Measurements from ENCODE around the gene HASPIN. TPM values are rescaled to one million over a fixed set of nuclear protein-coding genes. Genes with fewer than 3 reads are reported as not detected.

Gene HASPIN
- total and polyA plus RNA-seq, 9 of the 15 experiments (the other 6 are each of a cell fraction or from before 2014, with no cell fraction given): 0.81 to 13.5 (median 9.9) TPM

GRCh38 chr17:3723556-3724377 is at the start of gene HASPIN (continued):
- TF ChIP-seq ASH1L (IDR thresholded peaks at IDR 0.05; ENCODE audit: borderline replicate concordance, low read depth, partially characterized antibody) (no peak), TBP (optimal IDR thresholded peaks at IDR 0.05; ENCODE audit: low read depth, low read length) (peak; percentile 76), PML (IDR thresholded peaks at IDR 0.05; ENCODE audit: low read length) (peak; percentile 55; the same call in 1 of the 2 replicates), IRF1 (CRISPR knock-in tag; IDR thresholded peaks at IDR 0.05; ENCODE audit: borderline replicate concordance) (no peak), PHF8 (IDR thresholded peaks at IDR 0.05; ENCODE audit: borderline replicate concordance, low read length) (peak; percentile 77; the same call in 1 of the 2 replicates), ZNF384 (IDR thresholded peaks at IDR 0.05; ENCODE audit: low read depth, low read length) (0 out of 2 replicates have a peak, but pooled peaks have one; percentile 13), ILF3 (IDR thresholded peaks at IDR 0.05; ENCODE audit: borderline replicate concordance) (no peak), NR4A1 (CRISPR knock-in tag; IDR thresholded peaks at IDR 0.05) (no peak), NR4A1 (tag; IDR thresholded peaks at IDR 0.05) (no peak), UBTF (IDR thresholded peaks at IDR 0.05; ENCODE audit: borderline replicate concordance in 1 of 2, low read depth in 2 of 2, low read length in 2 of 2) (0 out of 4 replicates have a peak, but pooled peaks have one; percentile 48 to 55), TSHZ1 (CRISPR knock-in tag; IDR thresholded peaks at IDR 0.05) (no peak), HCFC1 (IDR thresholded peaks at IDR 0.05; ENCODE audit: low read depth, low read length) (peak; percentile 70), ZNF436 (CRISPR knock-in tag; IDR thresholded peaks at IDR 0.05) (no peak), RBBP5 (IDR thresholded peaks at IDR 0.05; ENCODE audit: borderline replicate concordance, insufficient read depth, low read length, poor library complexity, severe bottlenecking) (peak; percentile 64), HMG20A (CRISPR knock-in tag; conservative IDR thresholded peaks at IDR 0.05) (no peak), MBD2 (IDR thresholded peaks at IDR 0.05; ENCODE audit: borderline replicate concordance, low read depth) (0 out of 2 replicates have a peak, but pooled peaks have one; percentile 46), ATF7 (IDR thresholded peaks at IDR 0.05) (peak; percentile 29; the same call in 1 of the 2 replicates), PTBP1 (IDR thresholded peaks at IDR 0.05; ENCODE audit: low read depth, low read length) (no peak)
